HT1080 (cell line): ENCODE measurements around the gene CHIC2. TPM values are rescaled to one million over a fixed set of nuclear protein-coding genes. Genes with fewer than 3 reads are reported as not detected.
A peak's percentile ranks its signal among the peaks of the same experiment; 100 is the strongest.

ENCODE experiments used
- DNase-seq: peaks from one replicate; pipeline ENCODE4 v3.0.0-alpha.2; 2015; ENCODE audit warnings: low read depth
- polyA plus RNA-seq, 2 experiments: library from polyadenylated mRNA; depleted of rRNA; stranded (reverse); fragments of >200 nt; gene quantifications; 2 replicates each; pipeline ENCODE4 v1.2.3, GENCODE V29; 2015
- total RNA-seq: library from RNA; depleted of rRNA; stranded (reverse); fragments of >200 nt; shearing (Covaris generic); gene quantifications from 2 replicates; pipeline ENCODE4 v1.2.3, GENCODE V29; 2014; rRNA removed

CHIC2 gene
- 48.0 and 49.5 TPM in 2 replicates for total RNA-seq
- polyA plus RNA-seq (2015; cell fraction: cytosol; rRNA removed): 41.8 and 43.0 TPM in 2 replicates
- 18.0 TPM in 2 replicates for polyA plus RNA-seq (2015; cell fraction: nucleus; rRNA removed)

- peak; percentile 92 for DNase-seq
Measured at GRCh38 chr4:54064317-54065111, at the start of gene CHIC2. TSS of gene CHIC2 (minus strand) at chr4:54064605. CDS start at chr4:54064300, 305 bp downstream.

GRCh38 chr4:54113206-54113605 is 48.8 kb upstream of the CHIC2 start:
- peak; percentile 44 for DNase-seq

- no peak for DNase-seq
Measured at GRCh38 chr4:54110019-54110416, 45.6 kb upstream of the CHIC2 start.

- no peak for DNase-seq
Measured at GRCh38 chr4:54109241-54110018, 45.0 kb upstream of the CHIC2 start.

GRCh38 chr4:54107951-54108748 is 43.7 kb upstream of the CHIC2 start:
- no peak for DNase-seq

GRCh38 chr4:54104907-54105306 is 40.5 kb upstream of the CHIC2 start:
- DNase-seq: no peak

- no peak for DNase-seq
Measured at GRCh38 chr4:54103190-54103574, 38.8 kb upstream of the CHIC2 start.

- peak; percentile 15 for DNase-seq
Measured at GRCh38 chr4:54102531-54103106, 38.2 kb upstream of the CHIC2 start.

- DNase-seq: no peak
Measured at GRCh38 chr4:54101190-54102041, 37.0 kb upstream of the CHIC2 start.

- no peak for DNase-seq
Measured at GRCh38 chr4:54100595-54101189, 36.3 kb upstream of the CHIC2 start.

- no peak for DNase-seq
Measured at GRCh38 chr4:54099748-54100574, 35.6 kb upstream of the CHIC2 start, which contains the start of gene GSX2. TSS of gene GSX2 (plus strand) at chr4:54100163. CDS start at chr4:54100345, 182 bp downstream.

GRCh38 chr4:54099287-54099747 is 34.9 kb upstream of the CHIC2 start:
- no peak for DNase-seq

GRCh38 chr4:54098375-54098774 is 34.0 kb upstream of the CHIC2 start:
- DNase-seq: no peak

GRCh38 chr4:54097152-54097551 is 32.7 kb upstream of the CHIC2 start:
- DNase-seq: no peak

GRCh38 chr4:54096295-54096962 is 32.0 kb upstream of the CHIC2 start:
- DNase-seq: no peak

- no peak for DNase-seq
Measured at GRCh38 chr4:54095110-54095825, 30.9 kb upstream of the CHIC2 start.

GRCh38 chr4:54094451-54094850 is 30.0 kb upstream of the CHIC2 start:
- no peak for DNase-seq
